Loucy (cell line): ENCODE results near the gene ENC1.

ENCODE experiments used
- H2AFZ ChIP-seq: fragments of 200-600 bp; sonication (generic); 2 replicates; pipeline ENCODE4 v1.6.0; 2016; ENCODE audit warnings: antibody characterized with exemption, mild to moderate bottlenecking, low read length, moderate library complexity
- H3F3A ChIP-seq: fragments of 200-600 bp; 2 replicates; pipeline ENCODE4 v1.6.0; 2016; ENCODE audit warnings: antibody characterized with exemption, low read depth, mild to moderate bottlenecking
- H3K27me3 ChIP-seq: fragments of 200-600 bp; sonication (generic); 2 replicates; pipeline ENCODE4 v1.6.1; 2014; ENCODE audit warnings: low read length, mild to moderate bottlenecking; ENCODE audit not compliant: insufficient read depth, poor library complexity, severe bottlenecking
- H3K36me3 ChIP-seq: fragments of 200-600 bp; sonication (generic); 2 replicates; pipeline ENCODE4 v1.6.1; 2016; ENCODE audit warnings: low read length; ENCODE audit not compliant: insufficient read depth
- H3K4me1 ChIP-seq: fragments of 200-600 bp; sonication (generic); 2 replicates; pipeline ENCODE4 v1.5.1; 2014; ENCODE audit warnings: low read length, mild to moderate bottlenecking; ENCODE audit not compliant: insufficient read depth, poor library complexity, severe bottlenecking
- H3K4me2 ChIP-seq: fragments of 200-600 bp; sonication (generic); 2 replicates; pipeline ENCODE4 v1.6.0; 2014; ENCODE audit warnings: antibody characterized with exemption, low read length, low read depth, mild to moderate bottlenecking; ENCODE audit not compliant: poor library complexity, severe bottlenecking
- H3K4me3 ChIP-seq: fragments of 200-600 bp; sonication (generic); 2 replicates; pipeline ENCODE4 v1.5.1; 2014; ENCODE audit warnings: low read length, mild to moderate bottlenecking, mixed read lengths; ENCODE audit not compliant: poor library complexity, severe bottlenecking
- H3K79me2 ChIP-seq: fragments of 200-600 bp; sonication (generic); 2 replicates; pipeline ENCODE4 v1.6.1; 2014; ENCODE audit warnings: low read length; ENCODE audit not compliant: insufficient read depth
- H3K9ac ChIP-seq: fragments of 200-600 bp; sonication (generic); 2 replicates; pipeline ENCODE4 v1.6.0; 2014; ENCODE audit warnings: mild to moderate bottlenecking, low read depth, low read length, moderate library complexity; ENCODE audit not compliant: poor library complexity, severe bottlenecking
- H3K9me2 ChIP-seq: fragments of 200-600 bp; sonication (generic); replicated peaks from 2 replicates; pipeline ENCODE4 v1.6.1; 2016; ENCODE audit warnings: low read depth, low read length, mixed read lengths
- H3K9me3 ChIP-seq: fragments of 200-600 bp; sonication (generic); 2 replicates; pipeline ENCODE4 v1.6.1; 2014; ENCODE audit warnings: mild to moderate bottlenecking, antibody characterized with exemption, low read length, low read depth; ENCODE audit not compliant: insufficient read depth
- H4K20me1 ChIP-seq: fragments of 200-600 bp; sonication (generic); 2 replicates; pipeline ENCODE4 v1.6.0; 2014; ENCODE audit warnings: antibody characterized with exemption, low read length, mild to moderate bottlenecking; ENCODE audit not compliant: insufficient read depth, poor library complexity, severe bottlenecking
- EZH2phosphoT487 ChIP-seq: fragments of 200-600 bp; IDR thresholded peaks from 2 replicates; pipeline ENCODE4 v1.6.1; 2018; ENCODE audit warnings: antibody characterized with exemption, mild to moderate bottlenecking, moderate library complexity, borderline replicate concordance
- TF ChIP-seq, protein P1 (sequence below): fragments of 200-600 bp; sonication (generic); conservative IDR thresholded peaks from 2 replicates; pipeline ENCODE4 v1.5.1; 2014; ENCODE audit warnings: mild to moderate bottlenecking, antibody characterized with exemption, low read length

Gene ENC1

DNA sequence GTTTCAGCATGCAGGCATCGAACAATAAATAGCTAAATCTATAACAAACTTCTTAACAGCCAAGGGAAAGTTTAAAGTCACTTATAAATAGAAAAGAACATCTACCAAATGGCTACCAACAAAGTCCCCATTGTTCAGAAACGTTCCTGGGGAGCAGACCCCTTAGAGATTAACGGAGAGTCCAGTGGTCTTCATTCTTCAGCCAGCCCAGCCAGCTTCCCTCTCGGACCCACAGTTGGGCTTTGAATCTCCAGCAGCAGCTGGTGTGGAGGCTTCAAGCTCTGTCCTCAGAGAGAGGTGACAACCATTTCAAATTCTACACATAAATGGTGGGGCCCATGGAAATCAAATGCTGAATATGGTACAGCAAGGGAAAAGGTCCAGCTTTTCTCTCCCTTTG is 11.2 kb downstream of the ENC1 start:
- TF ChIP-seq, protein P1, sequence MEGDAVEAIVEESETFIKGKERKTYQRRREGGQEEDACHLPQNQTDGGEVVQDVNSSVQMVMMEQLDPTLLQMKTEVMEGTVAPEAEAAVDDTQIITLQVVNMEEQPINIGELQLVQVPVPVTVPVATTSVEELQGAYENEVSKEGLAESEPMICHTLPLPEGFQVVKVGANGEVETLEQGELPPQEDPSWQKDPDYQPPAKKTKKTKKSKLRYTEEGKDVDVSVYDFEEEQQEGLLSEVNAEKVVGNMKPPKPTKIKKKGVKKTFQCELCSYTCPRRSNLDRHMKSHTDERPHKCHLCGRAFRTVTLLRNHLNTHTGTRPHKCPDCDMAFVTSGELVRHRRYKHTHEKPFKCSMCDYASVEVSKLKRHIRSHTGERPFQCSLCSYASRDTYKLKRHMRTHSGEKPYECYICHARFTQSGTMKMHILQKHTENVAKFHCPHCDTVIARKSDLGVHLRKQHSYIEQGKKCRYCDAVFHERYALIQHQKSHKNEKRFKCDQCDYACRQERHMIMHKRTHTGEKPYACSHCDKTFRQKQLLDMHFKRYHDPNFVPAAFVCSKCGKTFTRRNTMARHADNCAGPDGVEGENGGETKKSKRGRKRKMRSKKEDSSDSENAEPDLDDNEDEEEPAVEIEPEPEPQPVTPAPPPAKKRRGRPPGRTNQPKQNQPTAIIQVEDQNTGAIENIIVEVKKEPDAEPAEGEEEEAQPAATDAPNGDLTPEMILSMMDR, result no peak
- TF ChIP-seq EZH2phosphoT487, result no peak
- Histone ChIP-seq H3K4me3 (no peak overlapping the region), H3K4me1 (peaks cover 19% of the 10 kb centered on the region), H3F3A (no peaks in the 10 kb centered on the region), H3K9me2 (no peaks in the 10 kb centered on the region), H3K9ac (no peak overlapping the region), H3K4me2 (no peak overlapping the region), H3K27me3 (no peaks in the 10 kb centered on the region), H2AFZ (no peak overlapping the region), H3K9me3 (no peaks in the 10 kb centered on the region), H4K20me1 (peaks cover 3% of the 10 kb centered on the region), H3K79me2 (peaks cover 36% of the 10 kb centered on the region; the same call in 1 of the 2 replicates), H3K36me3 (peaks cover 28% of the 10 kb centered on the region; the same call in 1 of the 2 replicates)

DNA sequence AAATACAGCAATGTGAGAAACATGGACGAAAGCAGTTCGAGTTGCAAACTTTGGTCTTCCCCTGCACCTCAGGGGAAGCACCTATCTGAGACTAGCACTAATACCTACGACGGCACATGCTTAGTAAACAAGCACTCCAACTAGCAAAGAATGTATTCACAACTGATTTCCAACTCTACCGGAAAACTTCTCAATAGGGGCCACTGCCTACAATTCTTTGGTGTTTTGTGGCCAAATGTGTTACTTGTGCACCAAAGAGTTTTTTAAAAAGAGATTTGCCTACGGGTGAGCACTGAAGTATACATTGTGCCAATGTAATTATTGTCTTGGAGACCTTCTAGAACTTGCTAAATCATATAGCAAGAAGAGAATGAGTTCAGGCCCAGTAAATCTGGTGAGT is 12.2 kb downstream of the ENC1 start:
- Histone ChIP-seq H3K4me3 (no peak overlapping the region), H4K20me1 (peaks cover 3% of the 10 kb centered on the region), H3K79me2 (peaks cover 29% of the 10 kb centered on the region; the same call in 1 of the 2 replicates), H3K9me3 (no peaks in the 10 kb centered on the region), H3K4me2 (no peak overlapping the region), H2AFZ (no peak overlapping the region), H3K27me3 (no peaks in the 10 kb centered on the region), H3F3A (no peaks in the 10 kb centered on the region), H3K9me2 (no peaks in the 10 kb centered on the region), H3K4me1 (peaks cover 19% of the 10 kb centered on the region), H3K36me3 (peaks cover 23% of the 10 kb centered on the region; the same call in 1 of the 2 replicates), H3K9ac (no peak overlapping the region)
- no peak for TF ChIP-seq EZH2phosphoT487
- TF ChIP-seq, protein P1, result no peak

DNA sequence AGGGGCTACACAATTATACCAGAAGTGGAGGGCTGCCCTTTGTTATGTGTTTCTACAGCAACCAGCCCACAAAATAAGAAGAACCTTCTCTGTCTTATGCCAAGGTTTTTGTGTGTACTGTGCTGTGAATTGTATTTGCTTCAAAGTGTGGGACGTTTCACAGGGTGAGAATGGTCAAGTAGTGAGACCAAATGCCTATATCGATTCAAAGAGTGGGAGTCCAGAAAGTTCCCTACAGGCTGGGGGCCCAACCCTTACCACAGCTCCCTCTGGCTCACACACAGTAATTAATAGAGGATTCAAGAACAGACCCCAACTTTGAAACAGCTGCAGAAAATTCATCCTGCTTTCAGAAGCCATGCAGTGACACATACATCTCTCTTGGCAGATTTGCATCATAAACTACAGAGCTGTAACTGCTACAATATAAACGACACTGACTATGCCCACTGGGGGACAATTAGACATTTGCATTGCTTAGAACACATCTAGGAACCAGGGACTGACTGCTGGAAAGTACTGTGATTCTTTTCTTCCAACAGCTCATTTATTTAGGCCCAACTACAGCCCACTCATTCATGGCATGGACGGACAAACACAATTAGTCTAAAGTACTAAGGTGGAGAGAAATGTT is 12.8 kb downstream of the ENC1 start:
- H3K9me2 ChIP-seq, result no peaks in the 10 kb centered on the region
- H4K20me1 ChIP-seq, result peaks cover 3% of the 10 kb centered on the region
- H3K79me2 ChIP-seq, result peaks cover 23% of the 10 kb centered on the region; the same call in 1 of the 2 replicates
- H3K4me1 ChIP-seq, result peaks cover 19% of the 10 kb centered on the region
- no peak overlapping the region for H2AFZ ChIP-seq
- no peak overlapping the region for H3K4me2 ChIP-seq
- H3K4me3 ChIP-seq, result no peak overlapping the region
- no peaks in the 10 kb centered on the region for H3F3A ChIP-seq
- H3K27me3 ChIP-seq, result no peaks in the 10 kb centered on the region
- no peaks in the 10 kb centered on the region for H3K9me3 ChIP-seq
- TF ChIP-seq, protein P1, result no peak
- no peak for TF ChIP-seq EZH2phosphoT487
- peaks cover 17% of the 10 kb centered on the region; the same call in 1 of the 2 replicates for H3K36me3 ChIP-seq
- H3K9ac ChIP-seq, result no peak overlapping the region
